C4-2B (cell line): ENCODE measurements around the gene PTCH1.

Experiments
- H3K27ac ChIP-seq: fragments of 450-650 bp; 2 replicates; pipeline ENCODE4 v1.5.1; 2017
- CTCF ChIP-seq: fragments of 450-650 bp; conservative IDR thresholded peaks from 2 replicates; pipeline ENCODE4 v1.5.1; 2017; ENCODE audit warnings: mild to moderate bottlenecking
- ZFX ChIP-seq: fragments of 450-650 bp; IDR thresholded peaks from 2 replicates; pipeline ENCODE4 v1.6.1; 2017

Gene PTCH1

GRCh38 chr9:95517559-95518425 is 1.0 kb upstream of the PTCH1 start:
- TF ChIP-seq ZFX (no peak), CTCF (no peak)
- H3K27ac ChIP-seq = no peak overlapping the region; the same call in 1 of the 2 replicates

- TF ChIP-seq CTCF (no peak; the same call in 1 of the 2 replicates), ZFX (no peak)
- peak overlapping the region; percentile 65 for H3K27ac ChIP-seq
Measured at GRCh38 chr9:95516221-95516733, 494 bp downstream of the PTCH1 start.

GRCh38 chr9:95515272-95516113 is 1.3 kb downstream of the PTCH1 start:
- no peak for TF ChIP-seq ZFX
- no peak for TF ChIP-seq CTCF
- H3K27ac ChIP-seq = peak overlapping the region; percentile 65

- no peak overlapping the region for H3K27ac ChIP-seq
- no peak for TF ChIP-seq ZFX
- no peak for TF ChIP-seq CTCF
Measured at GRCh38 chr9:95514342-95514741, 2.4 kb downstream of the PTCH1 start.

- no peak overlapping the region for H3K27ac ChIP-seq
- TF ChIP-seq ZFX (no peak), CTCF (no peak)
Measured at GRCh38 chr9:95513711-95514110, 3.1 kb downstream of the PTCH1 start.

- peak overlapping the region; percentile 98 for H3K27ac ChIP-seq
- no peak for TF ChIP-seq CTCF
- no peak for TF ChIP-seq ZFX
Measured at GRCh38 chr9:95512709-95513095, 4.1 kb downstream of the PTCH1 start.
